ENCODE measurements around the gene AUNIP. TPM values are rescaled to one million over a fixed set of nuclear protein-coding genes. Genes with fewer than 3 reads are reported as not detected.

The AUNIP gene
- total RNA-seq, 1 donor from 2014 or later: 7.2 TPM

GRCh38 chr1:25905680-25906643, 46.7 kb upstream of the AUNIP start, which contains the start of gene STMN1:
Gene STMN1 (minus strand): TSS chr1:25906419. CDS start chr1:25904676, 1,743 bp downstream.
- peak; percentile 26 for TF ChIP-seq CTCF (conservative IDR thresholded peaks at IDR 0.05)
- peak within 1 kb of the TSS; percentile 99 for H3K4me3 Mint-ChIP-seq
- DNase-seq (ENCODE audit: extremely low spot score, unreplicated experiment): peak; percentile 95
- peaks cover 38% of the 10 kb centered on the region for H3K4me1 Mint-ChIP-seq (ENCODE audit: unreplicated experiment)
- peaks cover 29% of the 10 kb centered on the region for H3K36me3 Mint-ChIP-seq
- no peaks in the 10 kb centered on the region for H3K9me3 Mint-ChIP-seq
- H3K27me3 Mint-ChIP-seq: no peaks in the 10 kb centered on the region
- H3K27ac Mint-ChIP-seq: peak within 1 kb of the TSS; percentile 98

- H3K9me3 Mint-ChIP-seq: no peaks in the 10 kb centered on the region
- peak; percentile 44 for TF ChIP-seq CTCF (conservative IDR thresholded peaks at IDR 0.05)
- H3K36me3 Mint-ChIP-seq: peaks cover 38% of the 10 kb centered on the region
- H3K4me1 Mint-ChIP-seq (ENCODE audit: unreplicated experiment): peaks cover 41% of the 10 kb centered on the region
- DNase-seq (ENCODE audit: extremely low spot score, unreplicated experiment): peak; percentile 97
- peak overlapping the region; percentile 98 for H3K27ac Mint-ChIP-seq
- H3K4me3 Mint-ChIP-seq: peak overlapping the region; percentile 99
- no peaks in the 10 kb centered on the region for H3K27me3 Mint-ChIP-seq
Observed at GRCh38 chr1:25904943-25905679, 45.9 kb upstream of the AUNIP start.

GRCh38 chr1:25903986-25904385, 44.7 kb upstream of the AUNIP start:
- H3K36me3 Mint-ChIP-seq: peaks cover 42% of the 10 kb centered on the region
- peak overlapping the region; percentile 99 for H3K4me3 Mint-ChIP-seq
- H3K27ac Mint-ChIP-seq: peak overlapping the region; percentile 98
- no peak for DNase-seq (ENCODE audit: extremely low spot score, unreplicated experiment)
- peaks cover 43% of the 10 kb centered on the region for H3K4me1 Mint-ChIP-seq (ENCODE audit: unreplicated experiment)
- no peaks in the 10 kb centered on the region for H3K27me3 Mint-ChIP-seq
- no peak for TF ChIP-seq CTCF (conservative IDR thresholded peaks at IDR 0.05)
- no peaks in the 10 kb centered on the region for H3K9me3 Mint-ChIP-seq

- no peak for DNase-seq (ENCODE audit: extremely low spot score, unreplicated experiment)
- H3K4me1 Mint-ChIP-seq (ENCODE audit: unreplicated experiment): peaks cover 44% of the 10 kb centered on the region
- peaks cover 47% of the 10 kb centered on the region for H3K36me3 Mint-ChIP-seq
- no peak for TF ChIP-seq CTCF (conservative IDR thresholded peaks at IDR 0.05)
- H3K9me3 Mint-ChIP-seq: no peaks in the 10 kb centered on the region
- H3K27me3 Mint-ChIP-seq: no peaks in the 10 kb centered on the region
- H3K27ac Mint-ChIP-seq: peak overlapping the region; percentile 54
- H3K4me3 Mint-ChIP-seq: peak overlapping the region; percentile 65
Observed at GRCh38 chr1:25902462-25902861, 43.2 kb upstream of the AUNIP start.

- Mint-ChIP-seq H3K27ac (no peak overlapping the region), H3K4me3 (no peak overlapping the region), H3K4me1 (ENCODE audit: unreplicated experiment) (peaks cover 53% of the 10 kb centered on the region), H3K36me3 (peaks cover 52% of the 10 kb centered on the region), H3K9me3 (no peaks in the 10 kb centered on the region), H3K27me3 (no peaks in the 10 kb centered on the region)
- no peak for TF ChIP-seq CTCF (conservative IDR thresholded peaks at IDR 0.05)
- no peak for DNase-seq (ENCODE audit: extremely low spot score, unreplicated experiment)
Observed at GRCh38 chr1:25900219-25900618, 41.0 kb upstream of the AUNIP start.
